GM23248 (cell line): ENCODE data around the gene NCAPD2.

Source experiments
- EZH2 ChIP-seq: fragments of 200-600 bp; sonication (generic); IDR thresholded peaks from 2 replicates; pipeline ENCODE4 v1.6.1; 2018; ENCODE audit warnings: antibody characterized with exemption, mild to moderate bottlenecking; ENCODE audit not compliant: insufficient read depth, poor library complexity, severe bottlenecking
- EZH2phosphoT487 ChIP-seq: fragments of 200-600 bp; sonication (generic); IDR thresholded peaks from 2 replicates; pipeline ENCODE4 v1.6.1; 2018; ENCODE audit warnings: antibody characterized with exemption, moderate library complexity, mild to moderate bottlenecking, low read depth; ENCODE audit not compliant: insufficient read depth

DNA sequence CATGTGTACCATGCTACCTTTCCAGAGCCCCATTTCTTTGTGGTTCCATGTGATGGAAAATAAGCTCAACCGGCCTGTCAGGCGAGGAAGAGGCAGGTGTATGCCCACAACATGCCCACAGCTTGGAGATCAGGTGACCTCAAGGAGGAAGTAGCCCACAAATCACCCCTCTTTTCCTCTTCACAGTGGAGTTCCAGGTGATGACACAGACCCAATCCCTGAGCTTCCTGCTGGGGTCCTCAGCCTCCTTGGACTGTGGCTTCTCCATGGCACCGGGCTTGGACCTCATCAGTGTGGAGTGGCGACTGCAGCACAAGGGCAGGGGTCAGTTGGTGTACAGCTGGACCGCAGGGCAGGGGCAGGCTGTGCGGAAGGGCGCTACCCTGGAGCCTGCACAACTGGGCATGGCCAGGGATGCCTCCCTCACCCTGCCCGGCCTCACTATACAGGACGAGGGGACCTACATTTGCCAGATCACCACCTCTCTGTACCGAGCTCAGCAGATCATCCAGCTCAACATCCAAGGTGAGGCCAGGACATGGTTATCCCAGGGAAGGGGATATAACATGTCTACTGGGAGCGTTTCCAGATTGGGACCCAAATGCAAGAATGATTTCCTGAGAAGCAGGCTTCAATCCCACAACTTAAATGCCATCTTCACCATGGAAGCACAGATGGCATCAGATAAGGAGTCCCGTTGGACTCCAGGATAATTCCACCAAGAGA lies 36.5 kb upstream of the NCAPD2 start:
- TF ChIP-seq EZH2phosphoT487 (no peak), EZH2 (no peak)
